HCT116 (cell line): ENCODE measurements around the gene ADAMTS6. TPM values are rescaled to one million over a fixed set of nuclear protein-coding genes. Genes with fewer than 3 reads are reported as not detected.
"Not testable (repeated sequence)": the region's sequence is repeated elsewhere in the genome, so short reads cannot be mapped to it uniquely, and the experiment has no call there.

Experiments
- ATAC-seq: fragments of 200-7000 bp; cut with Tn5 transposase; 2 replicates; pipeline ENCODE4 v1.9.1; 2020; ENCODE audit warnings: mild to moderate bottlenecking, moderate library complexity
- BruUV-seq: library from RNA; stranded (reverse); fragments of 400-500 nt; replicated peaks from 2 replicates; lab custom pipeline; 2021; lab: Mats Ljungman, UMichigan
- CTCF ChIA-PET: fragments of 300-600 bp; sonication (Branson Sonifier 250); formaldehyde crosslinking; loops from one replicate; lab custom pipeline; 2021; ENCODE audit warnings: antibody characterized with exemption; lab: Charles Lee
- POLR2A ChIA-PET: fragments of 300-600, 350-600 bp; sonication (Branson Sonifier 250); formaldehyde crosslinking; loops from one replicate; lab custom pipeline; 2021; ENCODE audit warnings: antibody characterized with exemption; lab: Charles Lee
- RAD21 ChIA-PET, 2 experiments: fragments of 300-600 bp; sonication (Branson Sonifier 250); formaldehyde crosslinking; loops; one replicate each; lab custom pipeline; 2023; ENCODE audit warnings: low total read pairs in 2 of 2; ENCODE audit not compliant: uncharacterized antibody in 2 of 2, unreplicated experiment in 2 of 2, low non-redundant PET in 1 of 2; lab: Charles Lee
- DNase-seq: peaks from one replicate; pipeline ENCODE4 v3.0.0-alpha.2; 2010; ENCODE audit warnings: low read depth, low spot score
- H2AFZ ChIP-seq: fragments of 200-600 bp; shearing (Covaris generic), sonication (generic); 2 replicates; pipeline ENCODE4 v1.6.1; 2017; ENCODE audit warnings: low read depth, mixed run types, mixed read lengths, antibody characterized with exemption, low read length; ENCODE audit not compliant: poor library complexity, severe bottlenecking
- H3K27ac ChIP-seq: 2 replicates; pipeline ENCODE4 v1.5.1; 2012; ENCODE audit warnings: low read depth, low read length
- H3K27me3 ChIP-seq: fragments of 200-600 bp; sonication (generic); 2 replicates; pipeline ENCODE4 v1.6.1; 2016; ENCODE audit warnings: mixed run types, low read length, mixed read lengths; ENCODE audit not compliant: insufficient read depth
- H3K36me3 ChIP-seq, 2 experiments: fragments of 200-500 bp in 1 of 2; fragments of 200-600 bp in 1 of 2; sonication (Bioruptor generic) in 1 of 2; sonication (generic) in 1 of 2; 2 replicates each; pipeline versions ENCODE4 v1.5.1 to v1.6.1; 2014 to 2016; ENCODE audit warnings: low read length in 2 of 2, inconsistent platforms in 1 of 2, mixed read lengths in 1 of 2, mixed run types in 1 of 2; ENCODE audit not compliant: insufficient read depth in 2 of 2, control insufficient read depth in 1 of 2
- H3K4me1 ChIP-seq, 2 experiments: fragments of 200-600 bp in 1 of 2; sonication (generic) in 1 of 2; 2 replicates each; pipeline versions ENCODE4 v1.5.1 to v1.6.1; 2012 to 2017; ENCODE audit warnings: low read length in 2 of 2, inconsistent platforms in 1 of 2, mild to moderate bottlenecking in 1 of 2, mixed read lengths in 1 of 2, mixed run types in 1 of 2, moderate library complexity in 1 of 2; ENCODE audit not compliant: insufficient read depth in 2 of 2, control insufficient read depth in 1 of 2
- H3K4me2 ChIP-seq: fragments of 200-600 bp; sonication (generic); 2 replicates; pipeline ENCODE4 v1.6.1; 2017; ENCODE audit warnings: mixed run types, low read length, mixed read lengths
- H3K4me3 ChIP-seq, 2 experiments: fragments of 200-600 bp in 1 of 2; sonication (generic) in 1 of 2; replicated peaks in 1 of 2; 2 replicates each; pipeline ENCODE4 v1.5.1; 2011 to 2016; ENCODE audit warnings: low read length in 2 of 2, control low read depth in 1 of 2, low read depth in 1 of 2, mild to moderate bottlenecking in 1 of 2, mixed read lengths in 1 of 2, mixed run types in 1 of 2
- H3K79me2 ChIP-seq: fragments of 200-600 bp; sonication (generic); 2 replicates; pipeline ENCODE4 v1.6.1; 2017; ENCODE audit warnings: mild to moderate bottlenecking, mixed run types, low read length, moderate library complexity, mixed read lengths; ENCODE audit not compliant: insufficient read depth
- H3K9ac ChIP-seq: fragments of 200-600 bp; sonication (generic); 2 replicates; pipeline ENCODE4 v1.6.1; 2016; ENCODE audit warnings: low read length, mixed read lengths
- H3K9me2 ChIP-seq: fragments of 200-600 bp; sonication (generic), shearing (Covaris generic); 2 replicates; pipeline ENCODE4 v1.6.1; 2017; ENCODE audit warnings: mixed run types, mild to moderate bottlenecking, moderate library complexity; ENCODE audit not compliant: insufficient read depth
- H3K9me3 ChIP-seq, 2 experiments: fragments of 200-500 bp in 1 of 2; fragments of 200-600 bp in 1 of 2; sonication (Bioruptor generic) in 1 of 2; sonication (generic) in 1 of 2; 2 replicates each; pipeline ENCODE4 v1.6.1; 2014 to 2017; ENCODE audit warnings: low read length in 2 of 2, mixed read lengths in 2 of 2, inconsistent platforms in 1 of 2, low read depth in 1 of 2, mild to moderate bottlenecking in 1 of 2, mixed run types in 1 of 2, moderate library complexity in 1 of 2; ENCODE audit not compliant: control insufficient read depth in 1 of 2, insufficient read depth in 1 of 2
- H4K20me1 ChIP-seq: fragments of 200-600 bp; sonication (generic), shearing (Covaris generic); 2 replicates; pipeline ENCODE4 v1.6.1; 2017; ENCODE audit warnings: mixed run types, mild to moderate bottlenecking, moderate library complexity; ENCODE audit not compliant: insufficient read depth
- CBX3 ChIP-seq: IDR thresholded peaks from 2 replicates; pipeline ENCODE4 v1.6.1; 2012; ENCODE audit warnings: low read depth
- EGR1 ChIP-seq: IDR thresholded peaks from 2 replicates; pipeline ENCODE4 v1.6.1; 2012; ENCODE audit warnings: low read depth
- ELF1 ChIP-seq: IDR thresholded peaks from 2 replicates; pipeline ENCODE4 v1.6.1; 2012; ENCODE audit warnings: low read depth, borderline replicate concordance
- JUND ChIP-seq: IDR thresholded peaks from 2 replicates; pipeline ENCODE4 v1.6.1; 2012
- POLR2AphosphoS5 ChIP-seq: IDR thresholded peaks from 2 replicates; pipeline ENCODE4 v1.6.1; 2011; ENCODE audit warnings: mild to moderate bottlenecking, low read depth, low read length, moderate library complexity
- SIN3A ChIP-seq: IDR thresholded peaks from 2 replicates; pipeline ENCODE4 v1.6.1; 2012; ENCODE audit warnings: low read depth
- SRF ChIP-seq: IDR thresholded peaks from 2 replicates; pipeline ENCODE4 v1.6.1; 2012; ENCODE audit warnings: low read depth
- TCF7L2 ChIP-seq: IDR thresholded peaks from 2 replicates; pipeline ENCODE4 v1.7.0; 2011; ENCODE audit warnings: borderline replicate concordance, inconsistent platforms; ENCODE audit not compliant: insufficient read depth, insufficient read length; ENCODE audit errors: extremely low read depth
- intact Hi-C: fragments of 100-400 bp; cut with micrococcal nuclease; formaldehyde crosslinking; loops from 2 replicates; pipeline ENCODE4 v1.10.0; 2022
- total RNA-seq: library from RNA; stranded (reverse); gene quantifications from one replicate; pipeline ENCODE4 v1.2.1, GENCODE V29; 2021; ENCODE audit not compliant: unreplicated experiment
- TF ChIP-seq, protein P1 (sequence below), 3 experiments: fragments of 200-600 bp in 1 of 3; sonication (generic) in 1 of 3; IDR thresholded peaks in 2 of 3; conservative IDR thresholded peaks in 1 of 3; 2 replicates each; pipeline ENCODE4 v1.5.1; 2012 to 2017; ENCODE audit warnings: low read depth in 2 of 3, low read length in 2 of 3, antibody characterized with exemption in 1 of 3, borderline replicate concordance in 1 of 3, control low read depth in 1 of 3, mild to moderate bottlenecking in 1 of 3, mixed read lengths in 1 of 3, mixed run types in 1 of 3, moderate library complexity in 1 of 3; ENCODE audit not compliant: insufficient read depth in 1 of 3

ADAMTS6 gene
- total RNA-seq, 1 experiment from 2014 or later, result 0.93 TPM

- TF ChIP-seq, protein P1, sequence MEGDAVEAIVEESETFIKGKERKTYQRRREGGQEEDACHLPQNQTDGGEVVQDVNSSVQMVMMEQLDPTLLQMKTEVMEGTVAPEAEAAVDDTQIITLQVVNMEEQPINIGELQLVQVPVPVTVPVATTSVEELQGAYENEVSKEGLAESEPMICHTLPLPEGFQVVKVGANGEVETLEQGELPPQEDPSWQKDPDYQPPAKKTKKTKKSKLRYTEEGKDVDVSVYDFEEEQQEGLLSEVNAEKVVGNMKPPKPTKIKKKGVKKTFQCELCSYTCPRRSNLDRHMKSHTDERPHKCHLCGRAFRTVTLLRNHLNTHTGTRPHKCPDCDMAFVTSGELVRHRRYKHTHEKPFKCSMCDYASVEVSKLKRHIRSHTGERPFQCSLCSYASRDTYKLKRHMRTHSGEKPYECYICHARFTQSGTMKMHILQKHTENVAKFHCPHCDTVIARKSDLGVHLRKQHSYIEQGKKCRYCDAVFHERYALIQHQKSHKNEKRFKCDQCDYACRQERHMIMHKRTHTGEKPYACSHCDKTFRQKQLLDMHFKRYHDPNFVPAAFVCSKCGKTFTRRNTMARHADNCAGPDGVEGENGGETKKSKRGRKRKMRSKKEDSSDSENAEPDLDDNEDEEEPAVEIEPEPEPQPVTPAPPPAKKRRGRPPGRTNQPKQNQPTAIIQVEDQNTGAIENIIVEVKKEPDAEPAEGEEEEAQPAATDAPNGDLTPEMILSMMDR (IDR thresholded peaks at IDR 0.05 in 2 of 3, conservative IDR thresholded peaks at IDR 0.05 in 1 of 3; ENCODE audit: borderline replicate concordance in 1 of 3, insufficient read depth in 1 of 3, low read depth in 2 of 3, low read length in 2 of 3), result no peak
- no peak for TF ChIP-seq POLR2AphosphoS5
- no peak for TF ChIP-seq JUND
- no peak for TF ChIP-seq EGR1
- no peak for TF ChIP-seq SRF
- no peak for TF ChIP-seq SIN3A
- TF ChIP-seq TCF7L2, result no peak
- TF ChIP-seq ELF1, result no peak
- no peak for TF ChIP-seq CBX3
These were observed 296.9 kb downstream of the ADAMTS6 start (continued) for GRCh38 chr5:65184780-65185179.

DNA sequence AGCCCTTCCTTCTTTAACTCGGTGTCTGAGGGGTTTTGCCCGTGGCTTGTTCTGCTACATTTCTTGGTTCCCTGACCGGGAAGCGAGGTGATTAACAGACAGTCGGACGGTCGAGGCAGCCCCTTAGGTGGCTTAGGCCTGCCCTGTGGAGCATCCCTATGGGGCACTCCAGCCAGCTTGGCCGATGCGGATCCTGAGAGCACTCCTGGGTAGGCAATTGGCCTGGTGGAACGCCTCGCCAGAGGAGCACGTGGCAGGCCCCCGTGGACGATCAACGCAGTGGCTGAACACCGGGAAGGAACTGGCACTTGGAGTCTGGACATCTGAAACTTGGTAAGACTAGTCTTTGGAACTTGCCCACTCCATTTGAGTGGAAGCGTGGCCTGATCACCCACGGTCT, 307.5 kb downstream of the ADAMTS6 start:
- H3K9me3 ChIP-seq, H3K4me2 ChIP-seq, ATAC-seq, H3K27me3 ChIP-seq, CTCF ChIA-PET, H3K4me3 ChIP-seq, H4K20me1 ChIP-seq, POLR2A ChIA-PET, H3K27ac ChIP-seq, H2AFZ ChIP-seq, H3K4me1 ChIP-seq, H3K9ac ChIP-seq, H3K79me2 ChIP-seq, intact Hi-C loops, DNase-seq, H3K36me3 ChIP-seq, BruUV-seq, RAD21 ChIA-PET, H3K9me2 ChIP-seq: not testable (repeated sequence)
